ENCODE measurements around the gene CKAP5.

Gene CKAP5

GRCh38 chr11:46700241-46701077 is 145.6 kb downstream of the CKAP5 start, which contains the start of the genes ARHGAP1 and ZNF408:
TSS of gene ARHGAP1 (minus strand) at chr11:46700619. CDS start at chr11:46696107, 4,512 bp downstream.
TSS of gene ZNF408 (plus strand) at chr11:46701031. CDS start at chr11:46701048, 17 bp downstream.
- peak within 1 kb of the TSS; percentile 99 for H3K4me3 ChIP-seq (ENCODE audit: low read length)
- TF ChIP-seq CTCF (IDR thresholded peaks at IDR 0.05; ENCODE audit: insufficient read depth, low read depth, low read length, missing control alignments), result no peak

GRCh38 chr11:46698597-46698996 is 147.5 kb downstream of the CKAP5 start:
- TF ChIP-seq CTCF (IDR thresholded peaks at IDR 0.05; ENCODE audit: insufficient read depth, low read depth, low read length, missing control alignments), result no peak
- no peak overlapping the region for H3K4me3 ChIP-seq (ENCODE audit: low read length)
- no peak for DNase-seq (ENCODE audit: low read depth)

More at GRCh38 chr11:46700241-46701077, 145.6 kb downstream of the CKAP5 start, which contains the start of the genes ARHGAP1 and ZNF408:
- peak; percentile 99 for DNase-seq (ENCODE audit: low read depth)

- no peak for DNase-seq (ENCODE audit: low read depth)
- TF ChIP-seq CTCF (IDR thresholded peaks at IDR 0.05; ENCODE audit: insufficient read depth, low read depth, low read length, missing control alignments), result no peak
- H3K4me3 ChIP-seq (ENCODE audit: low read length), result no peak overlapping the region
These were observed 148.4 kb downstream of the CKAP5 start for GRCh38 chr11:46697723-46698122.

GRCh38 chr11:46697303-46697702 is 148.8 kb downstream of the CKAP5 start:
- no peak for TF ChIP-seq CTCF (IDR thresholded peaks at IDR 0.05; ENCODE audit: insufficient read depth, low read depth, low read length, missing control alignments)
- no peak for DNase-seq (ENCODE audit: low read depth)
- H3K4me3 ChIP-seq (ENCODE audit: low read length), result no peak overlapping the region

GRCh38 chr11:46696212-46696558 is 149.9 kb downstream of the CKAP5 start:
- no peak for DNase-seq (ENCODE audit: low read depth)
- H3K4me3 ChIP-seq (ENCODE audit: low read length), result no peak overlapping the region
- no peak for TF ChIP-seq CTCF (IDR thresholded peaks at IDR 0.05; ENCODE audit: insufficient read depth, low read depth, low read length, missing control alignments)

- H3K4me3 ChIP-seq (ENCODE audit: low read length), result no peak overlapping the region
- no peak for DNase-seq (ENCODE audit: low read depth)
- TF ChIP-seq CTCF (IDR thresholded peaks at IDR 0.05; ENCODE audit: insufficient read depth, low read depth, low read length, missing control alignments), result no peak
These were observed 150.5 kb downstream of the CKAP5 start for GRCh38 chr11:46695345-46696211.
